Adrenal gland (tissue), 12 donors: ENCODE results near the gene NCK1. TPM values are rescaled to one million over a fixed set of nuclear protein-coding genes. Genes with fewer than 3 reads are reported as not detected.
"Not testable (repeated sequence)": the region's sequence is repeated elsewhere in the genome, so short reads cannot be mapped to it uniquely, and the experiment has no call there.

Experiments used
- DNase-seq, 7 donors: peaks; one replicate each; pipeline ENCODE4 v3.0.0-alpha.2; 2019 to 2020
- H3K27ac ChIP-seq, 5 donors: fragments of 200-600 bp; sonication (generic) in 4 of 5; 1 replicate in 3 of 5; 2 replicates in 2 of 5; pipeline versions ENCODE4 v1.5.1 to v1.8.0; 2016 to 2020; ENCODE audit warnings: mild to moderate bottlenecking in 1 of 5
- H3K27me3 ChIP-seq: fragments of 200-600 bp; 2 replicates; pipeline ENCODE4 v1.8.0; 2021
- H3K36me3 ChIP-seq, 2 donors: fragments of 200-600 bp; replicated peaks in 1 of 2; 1 replicate in 1 of 2; 2 replicates in 1 of 2; pipeline versions ENCODE4 v1.5.1 to v1.8.0; 2018 to 2022
- H3K4me1 ChIP-seq, 2 donors: fragments of 200-600 bp; replicated peaks in 1 of 2; 1 replicate in 1 of 2; 2 replicates in 1 of 2; pipeline versions ENCODE4 v1.5.1 to v1.8.0; 2018 to 2021
- H3K4me3 ChIP-seq, 4 donors: fragments of 200-600 bp; sonication (generic) in 3 of 4; one replicate each; pipeline ENCODE4 v1.5.1; 2016 to 2018
- H3K9me3 ChIP-seq, 3 donors: fragments of 200-600 bp; sonication (generic) in 1 of 3; replicated peaks in 1 of 3; 1 replicate in 2 of 3; 2 replicates in 1 of 3; pipeline versions ENCODE4 v1.5.1 to v1.8.0; 2016 to 2021
- CTCF ChIP-seq, 6 experiments: fragments of 450-650 bp in 4 of 6; fragments of 200-600 bp in 2 of 6; sonication (generic) in 1 of 6; IDR thresholded peaks; 1 replicate in 5 of 6; 2 replicates in 1 of 6; pipeline versions ENCODE4 v1.5.1 to v1.8.0; 2016 to 2021; ENCODE audit warnings: antibody characterized with exemption in 6 of 6, mild to moderate bottlenecking in 2 of 6, moderate library complexity in 1 of 6
- POLR2A ChIP-seq, 2 donors: fragments of 450-650 bp; IDR thresholded peaks; one replicate each; pipeline ENCODE4 v1.6.1; 2017; ENCODE audit warnings: antibody characterized with exemption in 2 of 2, mild to moderate bottlenecking in 2 of 2, moderate library complexity in 1 of 2
- WGBS, 4 donors: extraction: QIAGEN DNeasy Blood & Tissue Kit in 2 of 4; methylation state at CpG; one replicate each; pipeline versions ENCODE4 v1.1.5 to v1.1.7; 2013 to 2017; 5-methylcytosine and 5-hydroxymethylcytosine counted together
- intact Hi-C, 2 donors: fragments of 100-400 bp; cut with DNase I; formaldehyde crosslinking; loops; one replicate each; pipeline versions ENCODE4 v1.14.1 to v1.15.0; 2022 to 2023
- polyA plus RNA-seq, 3 donors: library from polyadenylated mRNA; stranded (reverse); fragments of 200-250 nt in 2 of 3; fragments of 350-450 nt in 1 of 3; fragmentation: Illumina TruSeq in 1 of 3; extraction: RNeasy Lipid Tissue Mini Kit (QIAGEN cat#74804) in 1 of 3; gene quantifications; one replicate each; pipeline ENCODE4 v1.2.3, GENCODE V29; 2013 to 2014
- total RNA-seq, 9 donors: library from RNA; depleted of rRNA in 4 of 9; stranded (reverse); fragments of >200 nt in 4 of 9; fragments of 120-200 nt in 1 of 9; fragmentation: NEBNext Ultra II Directional in 1 of 9; extraction: Animal tissue kit (Norgen Biotek cat#: 25700) in 1 of 9; gene quantifications; one replicate each; pipeline versions ENCODE4 v1.1.0 to v1.2.4, GENCODE V29; 2013 to 2023
- donor health status: healthy with polysubstance abuse.
- donor health status: Bipolar disorder and iron deficiency.
- donor health status: DM: yes; HTN: yes; CAD: no.
- donor health status: DM: no; HTN: no; CAD: no.
- donor health status: DM: no; HTN: no; CAD: no.
- donor health status: DM: yes; HTN: yes; CAD: no.

NCK1 gene
- total and polyA plus RNA-seq, 12 donors, result 6.0 to 59.2 (median 36.3) TPM

- intact Hi-C loops, result no loop called here
- no peaks in the 10 kb centered on the region for H3K27me3 ChIP-seq
- no peak for DNase-seq
- H3K36me3 ChIP-seq, result no peaks in the 10 kb centered on the region
- no peak overlapping the region for H3K4me3 ChIP-seq
- H3K9me3 ChIP-seq, result peaks cover 0 to 3% (median 0%) of the 10 kb centered on the region in 3 donors
- H3K4me1 ChIP-seq, result peaks cover 0 to 22% of the 10 kb centered on the region in 2 donors
- 60 to 87% (median 75%) methylated on average over 1 to 2 of the region's 2 CpGs for WGBS, 4 donors
- H3K27ac ChIP-seq, result peak overlapping the region in 1 of 5 donors; percentile 25
- TF ChIP-seq POLR2A (IDR thresholded peaks at IDR 0.05), result no peak
- TF ChIP-seq CTCF (IDR thresholded peaks at IDR 0.05), result no peak
These were observed 36.9 kb downstream of the NCK1 start for GRCh38 chr3:136898954-136899353.

GRCh38 chr3:136899622-136900158 is 37.7 kb downstream of the NCK1 start:
- Histone ChIP-seq H3K4me3 (no peak overlapping the region), H3K27me3 (no peaks in the 10 kb centered on the region), H3K27ac (no peak overlapping the region), H3K4me1 (peaks cover 0 to 19% of the 10 kb centered on the region in 2 donors), H3K36me3 (no peaks in the 10 kb centered on the region), H3K9me3 (peaks cover 0 to 10% (median 4%) of the 10 kb centered on the region in 3 donors)
- intact Hi-C loops, result no loop called here
- TF ChIP-seq CTCF (IDR thresholded peaks at IDR 0.05), result no peak
- no peak for TF ChIP-seq POLR2A (IDR thresholded peaks at IDR 0.05)
- DNase-seq, result no peak
- 64 to 72% (median 69%) methylated on average over 2 of the region's 2 CpGs for WGBS, 4 donors

- H3K36me3 ChIP-seq, DNase-seq, H3K4me3 ChIP-seq, H3K27me3 ChIP-seq, intact Hi-C loops, H3K27ac ChIP-seq: not testable (repeated sequence)
- 81 to 87% (median 84%) methylated on average over 1 of the region's 1 CpG for WGBS, 4 donors
- Histone ChIP-seq H3K4me1 (peaks cover 0 to 19% of the 10 kb centered on the region in 2 donors), H3K9me3 (peaks cover 0 to 17% (median 10%) of the 10 kb centered on the region in 3 donors)
These were observed 38.7 kb downstream of the NCK1 start for GRCh38 chr3:136900694-136901093.

GRCh38 chr3:136901391-136901790 is 39.4 kb downstream of the NCK1 start:
- 80 to 90% (median 86%) methylated on average over 3 of the region's 3 CpGs for WGBS, 4 donors
- intact Hi-C loops, result no loop called here
- DNase-seq, result no peak
- Histone ChIP-seq H3K27ac (no peak overlapping the region), H3K4me1 (peaks cover 0 to 19% of the 10 kb centered on the region in 2 donors), H3K36me3 (no peaks in the 10 kb centered on the region), H3K27me3 (no peaks in the 10 kb centered on the region), H3K4me3 (no peak overlapping the region), H3K9me3 (peaks cover 0 to 17% (median 10%) of the 10 kb centered on the region in 3 donors)
- TF ChIP-seq CTCF (IDR thresholded peaks at IDR 0.05), result no peak
- no peak for TF ChIP-seq POLR2A (IDR thresholded peaks at IDR 0.05)

GRCh38 chr3:136902530-136902929 is 40.5 kb downstream of the NCK1 start:
- intact Hi-C loops, H3K27me3 ChIP-seq, H3K4me3 ChIP-seq, H3K27ac ChIP-seq, DNase-seq, H3K36me3 ChIP-seq: not testable (repeated sequence)
- 88 to 95% (median 91%) methylated on average over 1 of the region's 1 CpG for WGBS, 4 donors
- Histone ChIP-seq H3K4me1 (peaks cover 0 to 19% of the 10 kb centered on the region in 2 donors), H3K9me3 (peaks cover 0 to 17% (median 10%) of the 10 kb centered on the region in 3 donors)
